ENCODE data around the gene DAAM2.

DNA sequence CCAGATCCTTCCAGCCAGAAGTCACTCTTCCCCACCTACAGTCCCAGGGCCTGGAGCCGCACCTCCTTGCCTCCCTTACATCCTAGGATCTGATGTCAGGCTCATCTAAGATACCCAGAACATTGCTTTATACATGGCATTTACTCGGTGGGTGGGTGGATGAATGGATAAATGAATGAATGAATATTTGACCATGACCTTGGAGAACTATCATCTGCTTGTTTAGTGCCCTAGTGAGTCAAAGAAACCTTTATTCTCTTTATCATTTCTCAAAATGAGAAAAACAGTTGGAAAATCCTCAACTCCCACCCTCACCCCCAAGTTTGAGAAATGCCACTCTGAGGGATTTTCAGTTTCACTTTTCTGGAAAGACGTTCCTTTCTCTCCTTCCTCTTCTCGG lies 56.0 kb downstream of the DAAM2 start:
- TF ChIP-seq POLR2AphosphoS5 (IDR thresholded peaks at IDR 0.05; ENCODE audit: insufficient read depth in 1 of 2, low read depth in 1 of 2) (no peak), CTCF (IDR thresholded peaks at IDR 0.05) (no peak), POLR2A (IDR thresholded peaks at IDR 0.05) (no peak)

Data from vagina (tissue), 2 donors.